Stimulated activated naive CD8-positive, alpha-beta T cell treated with anti-CD3 and anti-CD28 coated beads, Interleukin-15, Interleukin-2, amounts not matched to agents 100 ng/mL and 50 ng/mL, for 24 hours (primary cell): ENCODE data around the gene NAA11.

Experiments
- H3K27ac Mint-ChIP-seq: one replicate; pipeline ENCODE4 v1.8.0; 2021; ENCODE audit warnings: mild to moderate bottlenecking, mixed read lengths
- H3K27me3 Mint-ChIP-seq: one replicate; pipeline ENCODE4 v1.8.0; 2021; ENCODE audit warnings: mixed read lengths
- H3K36me3 Mint-ChIP-seq: one replicate; pipeline ENCODE4 v1.8.0; 2021; ENCODE audit warnings: low read depth, mixed read lengths
- H3K4me1 Mint-ChIP-seq: one replicate; pipeline ENCODE4 v1.8.0; 2021; ENCODE audit warnings: low read depth, mixed read lengths
- H3K4me3 Mint-ChIP-seq: one replicate; pipeline ENCODE4 v1.8.0; 2021; ENCODE audit warnings: mild to moderate bottlenecking, mixed read lengths
- H3K9me3 Mint-ChIP-seq: one replicate; pipeline ENCODE4 v1.8.0; 2021; ENCODE audit warnings: mixed read lengths

NAA11 gene

DNA sequence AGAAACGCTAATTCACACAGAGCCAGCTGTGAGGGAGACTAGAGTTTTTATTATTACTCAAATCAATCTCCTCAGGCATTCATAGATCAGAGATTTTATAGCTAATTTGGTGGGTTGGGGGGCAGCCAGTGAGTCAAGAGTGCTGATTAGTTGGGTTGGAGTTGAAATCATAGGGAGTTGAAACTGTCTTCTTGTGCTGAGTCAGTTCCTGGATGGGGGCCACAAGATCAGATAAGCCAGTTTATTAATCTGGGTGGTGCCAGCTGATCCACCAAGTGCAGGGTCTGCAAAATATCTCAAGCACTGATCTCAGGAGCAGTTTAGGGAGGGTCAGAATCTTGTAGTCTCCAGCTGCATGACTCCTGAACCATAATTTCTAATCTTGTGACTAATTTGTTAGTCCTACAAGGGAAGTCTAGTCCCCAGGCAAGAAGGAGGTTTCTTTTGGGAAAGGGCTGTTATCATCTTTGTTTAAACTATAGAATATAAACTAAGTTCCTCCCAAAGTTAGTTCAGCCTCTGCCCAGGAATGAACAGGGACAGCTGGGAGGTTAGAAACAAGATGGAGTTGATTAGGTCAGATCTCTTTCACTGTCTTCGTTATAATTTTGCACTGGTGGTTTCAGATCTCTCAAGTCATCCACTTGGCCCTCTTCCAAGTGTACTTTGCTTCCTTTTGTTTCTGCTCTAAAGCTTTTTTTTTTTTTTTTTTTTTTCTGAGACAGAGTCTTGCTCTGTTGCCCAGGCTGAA lies 5.4 kb upstream of the NAA11 start:
- no peaks in the 10 kb centered on the region for H3K27me3 Mint-ChIP-seq
- H3K27ac Mint-ChIP-seq = no peak overlapping the region
- H3K36me3 Mint-ChIP-seq = no peaks in the 10 kb centered on the region
- no peaks in the 10 kb centered on the region for H3K9me3 Mint-ChIP-seq
- H3K4me1 Mint-ChIP-seq = no peaks in the 10 kb centered on the region
- H3K4me3 Mint-ChIP-seq = no peak overlapping the region

DNA sequence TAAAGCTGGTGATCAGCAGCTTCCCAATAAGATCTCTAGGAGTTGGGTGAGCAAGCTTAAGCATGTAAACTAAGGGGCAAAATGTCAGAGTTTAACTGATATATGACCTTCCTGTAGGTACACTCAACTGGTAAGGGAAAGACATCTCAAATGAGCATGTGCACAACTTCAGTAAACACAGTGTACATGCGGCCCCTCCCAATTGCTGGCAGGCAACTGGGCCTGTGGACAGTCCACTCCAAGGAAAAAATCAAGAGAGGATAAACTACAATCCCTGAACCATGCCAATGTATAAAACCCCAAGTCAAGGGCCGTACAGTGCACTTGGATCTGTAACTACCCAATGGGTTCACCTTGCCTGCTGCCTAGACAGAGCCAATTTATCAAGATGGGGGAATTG lies 4.9 kb upstream of the NAA11 start:
- H3K27me3 Mint-ChIP-seq = no peaks in the 10 kb centered on the region
- no peak overlapping the region for H3K4me3 Mint-ChIP-seq
- H3K36me3 Mint-ChIP-seq = no peaks in the 10 kb centered on the region
- H3K27ac Mint-ChIP-seq = no peak overlapping the region
- no peaks in the 10 kb centered on the region for H3K4me1 Mint-ChIP-seq
- H3K9me3 Mint-ChIP-seq = no peaks in the 10 kb centered on the region

DNA sequence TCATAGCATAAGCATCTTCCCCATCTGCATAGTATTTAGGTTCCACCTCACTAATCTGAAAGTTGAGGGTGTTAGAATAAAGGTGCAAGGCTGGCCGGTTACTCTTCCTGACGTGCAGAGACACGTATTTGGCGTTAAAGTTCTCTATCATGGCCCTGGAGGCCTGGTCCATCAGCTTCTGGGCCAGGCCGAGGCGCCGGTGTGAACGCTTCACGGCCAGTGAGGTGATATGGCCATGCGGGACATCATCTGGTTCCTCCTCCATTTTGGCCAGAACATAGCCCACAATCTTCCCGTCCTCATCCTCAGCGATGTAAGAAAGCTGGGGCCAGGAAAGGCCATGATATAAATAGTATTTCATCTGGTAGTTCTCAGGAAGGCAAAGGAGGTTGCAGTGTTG lies 425 bp downstream of the NAA11 start:
- Mint-ChIP-seq H3K36me3 (no peaks in the 10 kb centered on the region), H3K9me3 (no peaks in the 10 kb centered on the region)

DNA sequence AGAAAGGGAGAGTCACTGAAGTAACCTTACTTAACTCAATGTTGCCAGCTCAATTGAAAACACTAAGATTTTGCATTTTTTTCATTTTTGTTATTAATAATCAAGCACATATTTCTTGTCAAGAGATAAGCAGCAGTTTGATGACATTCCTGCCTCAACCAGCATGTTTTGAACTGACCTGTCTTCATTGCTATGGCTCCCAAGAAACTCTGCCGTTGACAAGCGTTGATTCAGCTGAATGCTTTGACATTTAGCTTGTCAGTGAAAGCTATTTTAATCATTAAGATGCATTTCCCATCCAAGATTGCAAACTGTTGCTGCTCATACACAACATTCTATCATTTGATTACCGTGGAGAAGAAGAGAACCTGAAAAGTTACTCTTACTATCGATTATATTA lies 5.9 kb downstream of the NAA11 start:
- Mint-ChIP-seq H3K27me3 (no peaks in the 10 kb centered on the region), H3K27ac (no peak overlapping the region), H3K4me1 (no peaks in the 10 kb centered on the region), H3K36me3 (no peaks in the 10 kb centered on the region), H3K9me3 (no peaks in the 10 kb centered on the region), H3K4me3 (no peak overlapping the region)

More for the DNA sequence above, 425 bp downstream of the NAA11 start:
- Mint-ChIP-seq H3K27ac (no peak overlapping the region), H3K27me3 (no peaks in the 10 kb centered on the region), H3K4me1 (no peaks in the 10 kb centered on the region), H3K4me3 (no peak overlapping the region)

DNA sequence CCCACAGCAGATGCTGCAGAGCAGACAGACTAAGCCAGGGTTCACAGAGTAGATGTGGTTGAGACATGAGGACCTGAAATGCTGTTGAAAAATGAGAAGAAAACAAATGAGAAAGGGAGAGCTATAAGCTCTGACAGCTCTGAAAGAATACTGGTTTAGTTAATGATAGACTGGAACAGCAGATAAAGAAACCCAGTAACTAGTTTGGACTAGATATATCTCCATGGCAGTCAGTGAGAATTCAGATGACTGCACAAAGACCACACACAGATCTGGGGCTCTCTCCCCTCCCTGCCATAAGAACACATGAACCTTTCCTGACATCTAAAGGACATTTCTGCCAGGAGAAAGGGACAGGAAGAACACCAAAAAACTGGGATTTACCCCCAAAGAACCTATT lies 8.2 kb downstream of the NAA11 start:
- peaks cover 4% of the 10 kb centered on the region for H3K27me3 Mint-ChIP-seq
- no peak overlapping the region for H3K4me3 Mint-ChIP-seq

DNA sequence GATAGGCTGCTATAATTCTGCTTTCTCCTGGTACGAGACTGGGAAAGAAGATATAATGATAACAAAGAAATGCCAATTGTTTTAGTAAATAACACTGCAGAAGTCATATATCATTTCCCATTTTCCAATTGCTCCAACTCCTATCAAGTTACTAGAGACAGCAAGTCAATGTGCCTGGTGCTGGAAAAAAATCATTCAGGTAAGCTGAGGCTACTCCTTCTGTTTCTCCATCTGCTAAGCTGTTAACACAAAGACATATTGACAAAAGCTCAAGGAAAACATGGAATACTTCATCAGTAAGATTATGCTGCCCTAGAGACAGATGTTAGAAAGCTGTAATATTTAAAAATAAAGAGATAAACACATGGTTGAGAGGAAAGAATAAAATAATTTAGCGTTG lies 10.0 kb downstream of the NAA11 start:
- Mint-ChIP-seq H3K27ac (no peak overlapping the region), H3K9me3 (no peaks in the 10 kb centered on the region), H3K27me3 (peaks cover 4% of the 10 kb centered on the region), H3K4me3 (no peak overlapping the region), H3K4me1 (no peaks in the 10 kb centered on the region), H3K36me3 (no peaks in the 10 kb centered on the region)

More for the DNA sequence above, 8.2 kb downstream of the NAA11 start:
- H3K4me1 Mint-ChIP-seq = no peaks in the 10 kb centered on the region
- no peaks in the 10 kb centered on the region for H3K9me3 Mint-ChIP-seq
- no peak overlapping the region for H3K27ac Mint-ChIP-seq
- H3K36me3 Mint-ChIP-seq = no peaks in the 10 kb centered on the region

DNA sequence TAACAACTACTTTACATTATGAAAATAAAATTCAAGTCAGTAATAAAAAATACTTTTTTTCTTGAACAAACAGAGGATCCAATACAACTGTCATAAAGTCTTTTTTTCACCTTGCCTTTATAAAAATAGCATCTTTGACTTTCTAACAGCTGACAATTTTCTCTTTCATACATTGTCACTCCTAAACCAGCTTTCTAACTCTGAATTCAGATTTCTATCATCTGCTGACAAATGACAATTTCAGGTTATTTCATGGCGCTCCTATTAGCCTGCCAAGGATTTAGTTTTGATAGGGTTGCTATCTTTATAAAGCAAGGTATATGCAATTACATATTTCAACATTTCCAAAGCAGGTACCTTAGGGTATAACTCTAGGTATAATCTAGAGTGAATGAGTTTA lies 14.6 kb downstream of the NAA11 start:
- no peaks in the 10 kb centered on the region for H3K4me1 Mint-ChIP-seq
- no peak overlapping the region for H3K27ac Mint-ChIP-seq
- H3K4me3 Mint-ChIP-seq = no peak overlapping the region
- no peaks in the 10 kb centered on the region for H3K9me3 Mint-ChIP-seq
- H3K36me3 Mint-ChIP-seq = no peaks in the 10 kb centered on the region
- peaks cover 7% of the 10 kb centered on the region for H3K27me3 Mint-ChIP-seq

DNA sequence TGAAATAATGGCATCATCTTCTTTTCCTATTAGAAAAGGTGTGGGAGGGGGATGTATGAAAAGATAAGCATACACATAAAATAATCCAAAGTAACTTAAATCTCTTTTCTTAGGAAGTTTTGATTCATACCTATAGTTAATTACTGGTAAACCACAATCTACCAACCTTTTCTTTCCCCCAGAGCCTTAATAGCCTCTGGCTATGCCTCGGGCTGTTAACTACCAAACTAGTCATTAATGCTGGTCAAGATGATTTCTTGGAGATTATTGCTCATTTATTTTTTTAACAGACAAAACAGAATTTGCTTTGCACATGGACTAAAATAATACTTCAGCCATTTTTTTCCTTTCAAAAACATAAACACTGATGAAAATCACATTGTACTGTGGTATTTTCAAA lies 16.9 kb downstream of the NAA11 start:
- H3K27me3 Mint-ChIP-seq = peaks cover 7% of the 10 kb centered on the region
- no peaks in the 10 kb centered on the region for H3K4me1 Mint-ChIP-seq
- no peak overlapping the region for H3K4me3 Mint-ChIP-seq
- H3K27ac Mint-ChIP-seq = no peak overlapping the region
- no peaks in the 10 kb centered on the region for H3K9me3 Mint-ChIP-seq
- H3K36me3 Mint-ChIP-seq = no peaks in the 10 kb centered on the region

DNA sequence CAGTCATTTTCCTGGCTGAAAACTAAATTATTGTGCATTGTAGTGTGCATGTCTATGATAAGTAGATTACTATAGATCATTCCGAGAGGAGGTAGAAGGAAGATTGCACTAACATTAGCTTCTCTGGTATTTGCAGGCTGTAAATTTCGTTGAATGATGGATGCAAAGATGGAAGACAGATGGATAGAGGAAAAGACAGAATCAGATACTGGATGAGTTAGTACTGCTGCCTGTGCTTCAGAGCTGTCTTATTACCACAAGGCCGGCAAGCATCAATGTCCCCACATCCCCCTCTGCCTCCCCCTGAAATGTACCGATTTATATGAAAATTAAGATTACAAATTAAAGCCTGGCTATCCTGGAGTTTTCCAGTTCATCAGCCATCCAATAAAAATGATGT lies 17.7 kb downstream of the NAA11 start:
- H3K27me3 Mint-ChIP-seq = peaks cover 3% of the 10 kb centered on the region
- no peaks in the 10 kb centered on the region for H3K9me3 Mint-ChIP-seq
- no peaks in the 10 kb centered on the region for H3K4me1 Mint-ChIP-seq
- no peak overlapping the region for H3K27ac Mint-ChIP-seq
- H3K36me3 Mint-ChIP-seq = no peaks in the 10 kb centered on the region
- no peak overlapping the region for H3K4me3 Mint-ChIP-seq

DNA sequence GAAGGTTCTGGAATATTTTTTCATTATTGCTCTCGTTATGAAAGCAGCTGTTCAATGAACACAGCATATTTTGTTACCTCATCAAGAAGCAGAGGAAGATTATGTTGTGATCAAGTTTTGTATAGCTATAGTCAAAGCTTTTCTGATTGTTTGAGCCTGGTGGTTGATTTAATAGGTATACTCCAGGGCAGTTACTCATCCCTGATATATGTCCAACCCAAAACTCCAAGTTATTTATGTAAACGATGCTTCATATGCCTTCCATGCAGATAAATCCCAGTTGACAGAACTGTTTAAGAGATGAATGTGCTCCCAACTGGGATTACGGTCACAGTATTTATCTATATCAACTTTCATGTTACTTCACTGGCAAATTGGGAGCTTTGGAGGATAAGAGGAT lies 19.1 kb downstream of the NAA11 start:
- H3K4me1 Mint-ChIP-seq = no peaks in the 10 kb centered on the region
- H3K27ac Mint-ChIP-seq = no peak overlapping the region

DNA sequence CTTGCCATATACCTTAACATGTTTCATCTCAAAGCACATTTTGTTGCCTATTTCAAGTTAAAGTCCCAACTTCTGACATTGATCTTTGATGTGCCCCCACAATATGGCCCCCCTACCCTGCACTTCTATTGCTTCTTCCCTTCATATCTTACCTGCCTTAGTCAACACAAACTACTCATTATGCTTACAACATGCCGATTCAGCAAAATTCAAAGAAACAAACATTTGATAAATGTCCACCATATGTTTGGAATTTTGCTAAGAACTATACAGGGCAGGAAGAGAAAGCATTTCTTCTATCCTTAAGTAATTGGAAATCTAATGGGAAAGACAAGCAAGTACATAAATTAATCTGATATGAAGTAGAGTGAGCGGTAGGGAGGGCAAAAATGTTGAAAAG lies 25.6 kb downstream of the NAA11 start:
- H3K27ac Mint-ChIP-seq = no peak overlapping the region
- H3K27me3 Mint-ChIP-seq = peaks cover 2% of the 10 kb centered on the region
- no peak overlapping the region for H3K4me3 Mint-ChIP-seq

More for the DNA sequence above, 19.1 kb downstream of the NAA11 start:
- H3K4me3 Mint-ChIP-seq = no peak overlapping the region
- H3K9me3 Mint-ChIP-seq = no peaks in the 10 kb centered on the region
- peaks cover 3% of the 10 kb centered on the region for H3K27me3 Mint-ChIP-seq
- H3K36me3 Mint-ChIP-seq = no peaks in the 10 kb centered on the region

DNA sequence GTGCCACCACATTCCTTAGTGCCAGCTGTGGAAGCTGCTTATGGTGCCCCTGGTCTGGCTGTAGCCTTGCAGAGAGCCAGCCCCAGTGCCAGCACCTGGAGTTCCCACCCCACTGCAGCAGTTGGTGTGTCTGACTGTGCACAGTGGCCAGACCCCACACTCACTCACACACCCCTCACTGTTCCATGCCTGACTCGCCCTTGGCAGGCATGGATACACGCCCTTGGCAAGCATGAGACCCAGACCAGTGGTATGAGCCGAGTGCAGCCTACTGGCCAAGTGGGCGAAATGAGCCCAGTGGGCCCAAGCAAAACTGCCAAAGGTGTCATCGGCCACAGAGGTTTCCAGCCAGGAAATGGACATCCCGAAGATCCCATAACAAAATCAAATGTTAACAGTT lies 27.4 kb downstream of the NAA11 start:
- no peaks in the 10 kb centered on the region for H3K36me3 Mint-ChIP-seq
- H3K27me3 Mint-ChIP-seq = peaks cover 4% of the 10 kb centered on the region
- no peak overlapping the region for H3K4me3 Mint-ChIP-seq
- H3K4me1 Mint-ChIP-seq = no peaks in the 10 kb centered on the region
- H3K27ac Mint-ChIP-seq = no peak overlapping the region
- H3K9me3 Mint-ChIP-seq = no peaks in the 10 kb centered on the region

More for the DNA sequence above, 25.6 kb downstream of the NAA11 start:
- no peaks in the 10 kb centered on the region for H3K9me3 Mint-ChIP-seq
- no peaks in the 10 kb centered on the region for H3K36me3 Mint-ChIP-seq
- no peaks in the 10 kb centered on the region for H3K4me1 Mint-ChIP-seq

DNA sequence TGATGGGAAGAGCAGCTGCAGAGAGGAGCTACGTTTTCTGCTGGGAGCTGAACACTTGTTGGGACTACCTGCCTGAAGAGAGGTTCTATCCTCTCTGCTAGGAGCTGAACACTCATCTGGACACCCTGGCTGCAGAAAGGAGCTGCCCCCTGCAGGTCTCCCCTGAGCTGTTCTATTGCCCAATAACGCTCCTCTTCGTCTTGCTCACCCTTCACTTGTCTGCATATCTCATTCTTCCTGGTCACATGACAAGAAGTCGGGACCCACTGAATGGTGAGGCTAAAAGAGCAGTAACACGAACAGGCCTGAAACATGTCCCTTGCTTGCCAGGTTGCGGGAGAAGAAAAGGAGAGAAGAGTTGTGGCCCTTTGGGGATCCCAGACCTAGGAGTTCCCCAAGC lies 27.8 kb downstream of the NAA11 start:
- H3K27ac Mint-ChIP-seq = no peak overlapping the region

DNA sequence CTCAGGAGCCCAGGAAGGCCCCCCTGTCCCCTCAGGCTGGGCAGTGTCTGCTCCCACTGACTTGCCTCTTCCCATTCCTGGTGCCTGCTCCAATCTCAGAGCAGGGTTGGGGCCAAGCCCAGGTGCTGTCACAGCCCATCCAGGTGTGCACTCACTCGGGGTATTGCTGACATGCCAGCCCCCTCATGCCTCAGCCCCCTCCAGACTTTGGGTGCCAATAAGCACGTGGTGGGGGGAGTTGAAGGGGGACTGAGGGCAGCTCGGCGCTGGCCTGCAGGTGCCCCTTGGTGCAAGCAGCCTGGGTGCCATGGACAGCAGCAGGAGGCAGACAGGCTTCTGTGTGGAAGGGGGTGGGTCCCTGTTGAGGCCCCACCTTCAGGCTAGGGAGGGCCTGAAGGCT lies 28.4 kb downstream of the NAA11 start:
- Mint-ChIP-seq H3K27ac (no peak overlapping the region), H3K36me3 (no peaks in the 10 kb centered on the region), H3K27me3 (peaks cover 4% of the 10 kb centered on the region), H3K4me1 (no peaks in the 10 kb centered on the region), H3K9me3 (no peaks in the 10 kb centered on the region), H3K4me3 (no peak overlapping the region)

More for the DNA sequence above, 27.8 kb downstream of the NAA11 start:
- H3K36me3 Mint-ChIP-seq = no peaks in the 10 kb centered on the region
- H3K27me3 Mint-ChIP-seq = peaks cover 4% of the 10 kb centered on the region
- H3K4me3 Mint-ChIP-seq = no peak overlapping the region
- H3K4me1 Mint-ChIP-seq = no peaks in the 10 kb centered on the region
- no peaks in the 10 kb centered on the region for H3K9me3 Mint-ChIP-seq

DNA sequence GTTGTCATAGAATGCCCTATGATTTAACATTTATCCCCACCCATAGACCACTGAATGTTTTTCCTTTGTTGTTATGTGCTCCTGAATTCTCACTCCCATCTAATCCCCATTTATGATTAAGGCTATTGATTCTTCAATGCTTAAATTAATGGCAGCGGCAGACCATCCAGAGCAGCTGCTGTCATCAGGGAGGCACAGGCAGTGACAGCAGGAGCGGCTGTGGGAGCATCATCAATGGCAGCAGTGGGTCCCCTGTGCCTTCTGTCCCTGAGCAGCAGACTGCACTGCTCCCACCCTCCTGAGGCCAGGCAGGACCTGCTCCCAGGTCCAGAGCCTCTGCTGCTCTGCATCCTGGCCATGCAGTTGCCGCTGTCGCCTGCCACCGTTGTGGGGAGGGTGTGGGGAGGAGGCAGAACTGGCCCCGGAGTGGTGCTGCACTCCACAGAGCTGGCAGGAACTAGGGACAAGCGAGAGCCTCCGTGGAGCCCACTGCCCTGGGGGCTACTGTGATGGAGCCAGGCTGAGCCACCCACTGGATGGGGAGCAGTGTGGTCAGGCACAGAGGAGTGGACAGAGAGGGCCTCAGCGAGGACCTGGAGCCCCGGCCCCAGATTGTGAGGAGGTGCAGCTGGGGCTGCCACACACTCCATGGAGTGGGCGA lies 29.0 kb downstream of the NAA11 start:
- Mint-ChIP-seq H3K36me3 (no peaks in the 10 kb centered on the region), H3K27me3 (peaks cover 4% of the 10 kb centered on the region), H3K9me3 (no peaks in the 10 kb centered on the region), H3K27ac (no peak overlapping the region), H3K4me1 (no peaks in the 10 kb centered on the region), H3K4me3 (no peak overlapping the region)

DNA sequence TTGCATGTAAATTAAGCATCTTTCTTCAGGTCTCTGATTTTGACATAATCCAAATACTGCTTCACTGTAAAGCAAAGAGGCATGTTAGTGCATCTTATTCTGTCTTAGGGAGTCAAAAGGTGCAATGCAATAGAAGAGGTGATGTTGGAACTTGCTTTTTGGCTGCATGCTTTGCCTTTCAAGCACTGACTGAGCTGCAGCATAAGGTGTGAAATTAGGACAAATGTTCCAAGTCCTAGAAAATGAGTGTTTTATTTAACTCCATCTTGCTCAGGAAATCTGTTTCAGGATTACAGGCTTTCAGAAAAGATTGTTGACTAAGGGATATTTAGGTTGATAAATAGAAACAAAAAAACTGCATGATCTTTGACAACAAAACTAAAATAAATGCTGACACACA lies 30.8 kb downstream of the NAA11 start:
- peaks cover 4% of the 10 kb centered on the region for H3K27me3 Mint-ChIP-seq
- H3K4me3 Mint-ChIP-seq = no peak overlapping the region
- H3K9me3 Mint-ChIP-seq = no peaks in the 10 kb centered on the region
- no peaks in the 10 kb centered on the region for H3K4me1 Mint-ChIP-seq
- H3K27ac Mint-ChIP-seq = no peak overlapping the region
- H3K36me3 Mint-ChIP-seq = no peaks in the 10 kb centered on the region
